ENCODE results near the gene GLUD1.
"Not testable (repeated sequence)": the region's sequence is repeated elsewhere in the genome, so short reads cannot be mapped to it uniquely, and the experiment has no call there.

The GLUD1 gene

DNA sequence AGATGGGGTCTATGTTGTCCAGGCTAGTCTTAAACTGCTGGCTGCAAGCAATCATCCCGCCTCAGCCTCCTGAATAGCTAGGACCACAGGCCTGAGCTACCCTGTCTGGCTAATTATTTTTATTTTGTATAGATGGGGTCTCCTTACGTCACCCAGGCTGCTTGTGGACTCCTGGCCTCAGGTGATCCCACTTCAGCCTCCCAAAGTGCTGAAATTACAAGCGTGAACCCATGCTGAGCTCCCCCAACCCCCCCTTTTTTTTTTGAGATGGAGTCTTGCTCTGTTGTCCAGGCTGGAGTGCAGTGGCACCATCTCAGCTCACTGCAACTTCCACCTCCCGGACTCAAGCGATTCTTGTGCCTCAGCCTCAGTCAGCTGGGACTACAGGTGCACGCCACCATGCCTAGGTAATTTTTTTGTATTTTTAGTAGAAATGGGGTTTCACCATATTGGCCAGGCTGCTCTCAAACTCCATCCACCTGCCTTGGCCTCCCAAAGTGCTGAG lies 49.2 kb downstream of the GLUD1 start:
- DNase-seq (ENCODE audit: low read depth in 3 of 3) = no peak

DNA sequence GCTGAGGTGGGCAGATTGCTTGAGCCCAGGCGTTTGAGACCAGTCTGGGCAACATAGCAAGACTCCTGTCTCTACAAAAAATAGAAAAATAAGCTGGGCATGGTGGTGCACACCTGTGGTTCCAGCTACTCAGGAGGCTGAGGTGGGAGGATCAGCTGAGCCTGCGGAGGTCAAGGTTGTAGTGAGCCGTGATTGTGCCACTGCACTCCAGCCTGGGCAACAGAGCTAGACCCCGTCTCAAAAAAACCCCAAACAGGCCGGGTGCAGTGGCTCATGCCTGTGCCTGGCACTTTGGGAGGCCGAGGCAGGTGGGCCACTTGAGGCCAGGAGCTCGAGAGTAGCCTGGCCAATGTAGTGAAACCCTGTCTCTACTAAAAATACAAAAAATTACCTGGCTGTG lies 51.1 kb downstream of the GLUD1 start:
- not testable (repeated sequence) for DNase-seq (ENCODE audit: low read depth in 3 of 3)

DNA sequence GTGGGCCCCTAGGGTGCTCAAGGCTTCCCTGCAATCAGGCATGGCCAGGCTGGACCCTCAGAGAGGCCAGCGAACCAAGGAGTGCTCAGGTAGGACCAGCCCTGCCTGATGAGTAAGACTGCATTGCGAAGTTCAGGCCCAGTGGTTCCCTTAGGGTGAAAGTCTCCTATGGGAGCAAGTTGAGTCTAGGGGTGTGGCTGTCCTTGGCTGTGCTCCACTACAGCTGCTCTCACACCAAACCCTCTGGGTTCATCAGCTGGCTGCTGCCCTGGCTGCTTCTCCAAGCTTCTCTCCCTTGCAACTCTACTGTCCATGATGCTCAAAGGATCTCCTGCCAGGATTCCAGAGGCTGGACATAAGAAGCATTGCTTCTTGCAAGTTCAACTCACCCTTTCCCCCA lies 55.9 kb downstream of the GLUD1 start:
- no peak for DNase-seq (ENCODE audit: low read depth in 3 of 3)

DNA sequence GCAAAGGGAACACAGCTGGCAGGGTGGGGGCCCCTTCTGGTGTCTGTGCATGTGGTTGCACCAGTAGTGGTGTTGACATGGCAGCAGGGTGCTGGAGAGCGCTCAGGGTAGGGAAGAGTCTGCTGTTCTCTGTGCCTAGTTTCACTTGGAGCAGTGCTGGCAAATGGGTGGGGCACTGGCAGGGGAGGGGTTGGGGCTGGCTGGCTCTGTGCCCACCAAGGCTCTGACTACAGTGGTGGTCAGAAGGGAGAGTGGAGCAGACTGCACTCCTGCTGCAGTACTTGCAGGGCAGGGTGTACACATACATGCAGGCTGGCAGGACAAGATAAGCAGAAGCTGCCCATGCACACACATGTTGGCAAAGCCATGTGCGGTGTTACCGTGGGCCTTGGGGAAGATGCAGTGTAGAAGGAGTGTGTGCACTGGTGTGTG lies 56.3 kb downstream of the GLUD1 start:
- no peak for DNase-seq (ENCODE audit: low read depth in 3 of 3)

GRCh38 chr10:87036623-87037022 lies 58.0 kb downstream of the GLUD1 start:
- DNase-seq (ENCODE audit: low read depth in 3 of 3) = no peak

GRCh38 chr10:87030912-87031635 lies 63.6 kb downstream of the GLUD1 start:
- no peak for DNase-seq (ENCODE audit: low read depth in 3 of 3)

DNA sequence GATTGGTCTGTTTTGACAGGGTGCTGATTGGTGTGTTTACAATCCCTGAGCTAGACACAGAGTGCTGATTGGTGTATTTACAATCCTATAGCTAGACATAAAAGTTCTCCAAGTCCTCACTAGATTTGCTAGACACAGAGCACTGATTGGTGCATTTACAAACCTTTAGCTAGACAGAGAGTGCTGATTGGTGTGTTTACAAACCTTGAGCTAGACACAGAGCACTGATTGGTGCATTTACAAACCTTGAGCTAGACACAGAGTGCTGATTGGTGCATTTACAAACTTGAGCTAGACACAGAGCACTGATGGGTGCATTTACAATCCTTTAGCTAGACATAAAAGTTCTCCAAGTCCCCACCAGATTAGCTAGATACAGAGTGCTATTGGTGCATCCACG lies 64.2 kb downstream of the GLUD1 start:
- DNase-seq (ENCODE audit: low read depth in 3 of 3) = not testable (repeated sequence)

GRCh38 chr10:87026747-87027508 lies 67.7 kb downstream of the GLUD1 start:
- DNase-seq (ENCODE audit: low read depth in 3 of 3) = not testable (repeated sequence)

GRCh38 chr10:87025285-87025958 lies 69.2 kb downstream of the GLUD1 start:
- DNase-seq (ENCODE audit: low read depth in 3 of 3) = not testable (repeated sequence)

GRCh38 chr10:87020056-87020455 lies 74.6 kb downstream of the GLUD1 start, which contains the start of gene FAM25A:
Gene FAM25A (plus strand): TSS chr10:87020294. CDS start chr10:87020325, 31 bp downstream.
- not testable (repeated sequence) for DNase-seq (ENCODE audit: low read depth in 3 of 3)

GRCh38 chr10:87019504-87019903 lies 75.1 kb downstream of the GLUD1 start:
- not testable (repeated sequence) for DNase-seq (ENCODE audit: low read depth in 3 of 3)

DNA sequence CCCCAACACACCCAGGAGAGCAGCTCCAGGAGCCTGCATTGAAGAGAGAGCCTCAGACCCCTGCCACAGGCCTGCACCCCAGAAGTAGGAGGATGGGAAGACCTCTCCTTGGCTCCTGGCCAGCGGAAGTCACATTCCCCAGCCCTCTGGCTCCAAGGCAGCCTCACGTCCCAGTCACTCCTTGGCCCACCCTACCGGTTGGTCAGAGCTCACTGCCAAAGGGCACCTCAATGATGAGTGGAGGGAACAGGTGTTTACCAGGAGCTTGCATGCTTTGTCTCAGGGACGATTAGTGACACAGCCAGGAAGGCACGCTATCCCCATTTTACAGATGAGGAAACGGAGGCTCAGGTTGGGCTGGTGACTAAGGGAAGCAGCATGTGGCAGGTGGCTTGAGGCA lies 75.6 kb downstream of the GLUD1 start:
- DNase-seq (ENCODE audit: low read depth in 3 of 3) = not testable (repeated sequence)

DNA sequence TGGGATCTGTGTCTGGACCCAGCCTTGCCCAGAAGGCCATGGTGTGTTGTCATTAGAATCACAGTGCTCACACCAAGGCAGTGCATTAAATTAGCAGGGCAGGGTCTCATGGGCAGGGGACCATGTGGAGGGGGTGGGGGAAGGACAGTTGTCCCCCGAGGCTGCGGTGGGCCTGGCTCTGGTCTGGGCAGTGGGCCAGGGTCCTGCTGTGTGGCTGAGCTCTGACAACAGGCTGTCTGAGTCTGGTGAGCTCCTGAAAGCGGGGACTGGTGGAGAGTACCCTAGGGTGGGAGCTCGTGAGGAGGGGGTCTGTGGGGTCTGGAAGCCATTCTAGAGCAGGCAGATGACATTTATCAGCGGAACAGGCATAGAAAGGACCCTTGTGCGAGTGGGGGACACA lies 76.5 kb downstream of the GLUD1 start:
- not testable (repeated sequence) for DNase-seq (ENCODE audit: low read depth in 3 of 3)

- not testable (repeated sequence) for DNase-seq (ENCODE audit: low read depth in 3 of 3)
Observed at GRCh38 chr10:87014986-87015716, 79.5 kb downstream of the GLUD1 start.

GRCh38 chr10:87013528-87013927 lies 81.1 kb downstream of the GLUD1 start:
- not testable (repeated sequence) for DNase-seq (ENCODE audit: low read depth in 3 of 3)

DNA sequence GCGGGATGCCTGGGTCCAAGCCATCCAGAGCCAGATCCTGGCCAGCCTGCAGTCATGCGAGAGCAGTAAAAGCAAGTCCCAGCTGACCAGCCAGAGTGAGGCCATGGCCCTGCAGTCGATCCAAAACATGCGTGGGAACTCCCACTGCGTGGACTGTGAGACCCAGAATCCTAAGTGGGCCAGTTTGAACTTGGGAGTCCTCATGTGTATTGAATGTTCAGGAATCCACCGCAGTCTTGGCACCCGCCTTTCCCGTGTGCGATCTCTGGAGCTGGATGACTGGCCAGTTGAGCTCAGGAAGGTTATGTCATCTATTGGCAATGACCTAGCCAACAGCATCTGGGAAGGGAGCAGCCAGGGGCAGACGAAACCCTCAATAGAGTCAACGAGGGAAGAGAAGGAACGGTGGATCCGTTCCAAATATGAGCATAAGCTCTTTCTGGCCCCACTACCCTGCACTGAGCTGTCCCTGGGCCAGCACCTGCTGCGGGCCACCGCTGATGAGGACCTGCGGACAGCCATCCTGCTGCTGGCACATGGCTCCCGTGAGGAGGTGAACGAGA lies 85.4 kb downstream of the GLUD1 start:
- DNase-seq (ENCODE audit: low read depth in 3 of 3) = not testable (repeated sequence)

GRCh38 chr10:87008303-87008702 lies 86.3 kb downstream of the GLUD1 start:
- DNase-seq (ENCODE audit: low read depth in 3 of 3) = not testable (repeated sequence)

GRCh38 chr10:87007674-87008073 lies 87.0 kb downstream of the GLUD1 start:
- not testable (repeated sequence) for DNase-seq (ENCODE audit: low read depth in 3 of 3)

DNA sequence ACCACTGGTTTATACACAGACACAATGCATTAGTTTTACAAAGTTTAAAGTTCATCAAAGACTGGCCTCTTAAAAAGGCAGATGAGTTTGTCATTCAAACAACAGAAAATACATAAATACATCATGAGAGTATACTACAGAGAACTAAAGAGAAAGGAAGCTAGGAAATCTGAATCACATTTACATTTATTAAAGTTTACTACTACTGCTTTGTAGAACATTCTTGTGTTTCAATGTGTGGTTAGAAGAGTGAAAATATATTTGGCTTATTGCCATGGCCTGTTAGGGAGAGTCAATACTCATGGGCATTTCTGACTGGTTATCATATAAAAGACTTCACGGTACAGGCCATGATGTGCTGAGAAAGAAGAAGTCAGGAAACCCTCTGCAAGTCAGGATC lies 87.5 kb downstream of the GLUD1 start:
- DNase-seq (ENCODE audit: low read depth in 3 of 3) = not testable (repeated sequence)

DNA sequence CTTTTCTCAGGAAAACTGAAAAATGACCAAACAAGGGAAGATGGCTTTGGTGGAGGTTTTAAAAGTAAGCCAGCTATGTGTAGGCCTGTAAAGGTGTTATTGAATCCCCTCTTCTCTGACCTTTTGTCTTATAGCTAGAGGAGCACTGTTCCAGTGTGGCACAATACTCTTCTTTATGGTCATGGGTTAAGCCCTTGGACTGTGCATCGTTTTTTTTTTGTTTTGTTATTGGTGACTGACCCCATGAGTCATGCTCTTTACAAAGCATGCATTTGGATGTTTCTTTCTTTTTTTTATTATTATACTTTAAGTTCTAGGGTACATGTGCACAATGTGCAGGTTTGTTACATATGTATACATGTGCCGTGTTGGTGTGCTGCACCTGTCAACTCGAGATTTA lies 94.2 kb downstream of the GLUD1 start:
- no peak for DNase-seq (ENCODE audit: low read depth in 3 of 3)
